HL-60/S4 treated with retinoic acid at 250 ng/mL for 4 days and 3 days (cell line): ENCODE data around the gene MCM9.

Source experiments
- in situ Hi-C: fragments of 300-500 bp; cut with MboI; formaldehyde crosslinking; loops from 2 replicates; pipeline ENCODE4 v1.7.0; 2022; ENCODE audit warnings: low sequenced_read_pairs

MCM9 gene

DNA sequence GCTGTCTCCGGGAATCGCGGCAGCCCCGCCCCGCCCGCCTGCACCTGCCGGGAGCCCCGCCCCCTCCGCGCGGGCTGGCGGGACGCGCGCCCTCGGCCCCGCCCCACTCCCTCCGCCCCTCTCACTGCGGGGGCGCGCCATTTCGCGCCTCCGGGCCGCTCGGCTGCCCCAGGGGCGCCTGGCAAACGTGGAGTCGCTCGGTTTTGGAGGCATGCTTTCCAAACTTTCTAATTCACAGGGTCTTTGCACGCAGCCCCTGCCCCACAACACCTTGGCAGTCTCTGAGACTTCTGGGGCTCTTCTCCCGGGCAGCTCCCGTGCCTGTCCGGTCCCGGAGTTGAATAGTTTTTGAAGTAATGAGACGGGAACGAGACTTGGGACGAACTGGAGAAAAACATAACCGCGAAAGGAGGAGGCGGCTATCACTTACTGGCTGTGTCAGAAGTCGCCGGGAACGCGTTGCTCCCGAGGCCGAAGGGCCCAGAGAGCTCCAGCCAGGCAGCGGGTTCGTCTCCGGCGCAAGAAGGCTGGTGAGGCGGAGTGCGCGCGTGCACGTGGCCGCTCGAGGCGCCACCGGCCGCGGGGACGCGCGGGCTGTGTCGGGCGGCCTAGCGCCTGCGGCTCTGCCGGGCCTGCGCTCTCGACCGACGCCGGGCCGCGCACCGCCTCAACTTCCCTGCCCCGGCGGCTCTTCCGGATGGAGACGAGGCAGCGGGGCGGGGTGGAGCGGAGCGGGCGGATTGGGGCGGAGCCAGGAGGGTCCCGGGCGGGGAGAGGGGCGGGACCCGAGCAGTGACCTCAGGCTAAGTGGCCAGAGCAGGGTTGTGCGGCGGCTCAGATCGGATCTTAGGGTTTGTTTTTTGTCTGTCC is at the start of gene MCM9:
Gene MCM9 (minus strand): TSS at position 699 of the 870 bp plus-strand sequence. CDS start 3,436 bp downstream, outside the sequence.
- in situ Hi-C loops: no loop called here

DNA sequence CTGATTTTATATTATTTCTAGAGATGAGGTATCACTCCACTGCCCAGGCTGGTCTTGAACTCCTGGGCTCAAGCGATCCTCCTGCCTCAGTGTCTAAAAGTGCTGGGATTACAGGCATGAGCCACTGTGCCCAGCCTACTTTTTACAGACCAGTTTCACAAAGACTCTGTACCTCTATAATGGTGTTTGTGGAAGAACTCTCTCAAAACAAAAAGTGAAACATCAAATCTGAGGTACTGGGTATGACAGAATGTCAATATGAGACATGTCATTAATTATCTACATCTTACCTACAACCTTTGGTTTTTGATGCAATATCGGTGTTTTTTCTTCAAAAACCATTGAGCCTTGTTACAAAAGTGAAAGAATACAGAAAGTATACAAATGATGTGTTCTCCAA is 49.4 kb upstream of the MCM9 start:
- in situ Hi-C loops: no loop called here

DNA sequence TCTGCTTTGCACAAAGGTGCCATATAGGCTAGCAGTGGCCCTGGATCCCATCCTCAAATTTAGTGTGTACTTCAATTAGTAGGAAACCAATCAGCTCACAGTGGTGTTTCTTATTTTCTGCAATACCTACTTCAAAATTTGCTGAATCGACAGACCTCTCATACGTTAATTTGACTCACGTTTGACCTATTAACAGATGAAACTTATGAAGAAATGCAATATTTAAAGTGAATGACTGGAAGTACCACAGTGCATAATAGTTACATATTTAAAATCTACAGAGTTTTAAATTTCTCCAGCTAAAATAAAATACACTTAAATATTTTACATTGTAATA is 47.6 kb upstream of the MCM9 start:
- in situ Hi-C loops: no loop called here

DNA sequence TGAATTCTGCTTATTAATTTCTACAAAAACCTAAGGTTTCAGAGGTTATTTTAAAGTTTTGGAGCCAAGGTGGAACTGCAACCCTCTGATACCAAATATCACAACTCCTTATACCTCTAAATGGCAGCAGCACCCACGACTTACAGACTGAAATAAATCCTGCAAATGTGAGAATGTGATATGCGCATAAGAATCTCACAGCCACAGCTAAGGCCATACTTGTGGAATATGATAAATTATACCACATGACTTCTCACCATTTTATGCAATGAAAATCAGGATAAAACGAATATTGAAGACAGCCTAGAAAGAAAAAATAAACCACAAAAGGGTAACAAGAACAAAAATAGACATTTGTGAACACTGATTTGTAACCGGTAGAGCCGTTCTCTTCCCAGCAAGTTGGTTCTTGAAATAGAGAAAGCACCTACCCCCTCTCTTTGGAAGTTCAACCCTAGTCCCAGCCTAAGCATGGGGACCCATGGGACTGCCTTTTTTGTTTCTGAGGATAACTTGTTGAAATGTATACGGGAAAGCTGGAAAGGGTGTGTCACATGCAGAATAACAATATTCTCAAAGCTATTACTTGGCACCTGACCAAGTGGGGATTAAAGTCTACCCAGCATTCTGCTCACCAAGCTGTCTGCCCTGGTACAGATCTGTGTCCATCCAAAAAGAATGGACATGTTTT is 47.1 kb upstream of the MCM9 start:
- in situ Hi-C loops: no loop called here

DNA sequence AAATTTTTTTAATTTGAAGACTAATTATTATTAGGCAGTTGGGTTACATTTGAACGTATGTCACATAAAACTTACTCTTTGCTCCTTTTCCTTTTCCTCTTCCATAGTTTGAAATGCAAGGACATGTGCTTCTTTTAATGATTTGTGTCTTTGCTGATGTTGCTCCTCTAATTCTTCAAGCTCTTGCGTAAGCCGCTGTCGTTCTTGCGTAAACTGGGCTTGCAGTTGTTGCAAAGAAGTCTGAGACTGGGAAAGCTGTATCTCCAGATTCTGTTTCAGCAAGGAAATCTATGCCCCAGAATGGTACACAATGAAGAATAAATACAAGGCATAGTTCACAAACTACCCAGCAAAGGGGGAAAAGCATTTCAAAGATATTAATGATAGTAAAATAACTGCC is 45.1 kb upstream of the MCM9 start:
- in situ Hi-C loops: no loop called here

DNA sequence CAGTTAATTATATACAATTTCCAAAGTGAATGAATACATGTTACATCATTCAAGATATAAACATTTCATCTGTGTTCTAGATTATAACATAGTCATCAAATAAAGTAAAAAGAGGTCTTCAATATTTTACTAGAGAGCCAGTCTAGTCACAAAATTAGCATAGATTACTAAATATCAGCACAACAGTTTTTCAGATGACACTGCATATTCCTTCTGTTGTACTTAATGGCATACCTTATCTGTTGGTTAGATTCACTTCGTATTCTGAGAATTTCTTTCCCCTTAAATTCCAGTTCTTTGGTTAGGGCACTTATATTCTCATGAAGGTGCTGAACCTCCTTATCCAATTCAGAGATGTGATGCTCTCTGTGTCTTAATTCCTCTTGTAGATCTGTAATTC is 39.8 kb upstream of the MCM9 start:
- in situ Hi-C loops: no loop called here

DNA sequence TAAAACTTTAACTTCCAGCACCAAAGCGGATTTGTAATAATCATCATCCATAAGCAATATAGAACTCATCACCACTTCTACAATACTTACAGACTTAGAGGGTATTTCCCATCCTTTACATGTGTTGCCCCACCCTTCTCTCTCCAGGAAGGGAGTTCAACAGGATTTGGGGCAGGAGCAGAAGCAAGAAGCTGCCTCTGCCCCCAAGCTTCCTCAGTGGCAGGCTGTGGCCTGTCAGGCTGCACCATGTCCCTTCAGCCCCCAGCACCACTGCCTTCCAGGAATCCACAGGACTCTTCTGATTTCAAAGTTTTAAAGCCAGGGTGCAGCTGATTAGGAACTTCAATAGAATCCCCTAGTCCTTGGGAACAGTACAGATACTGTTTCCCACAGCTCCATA is 36.7 kb upstream of the MCM9 start:
- in situ Hi-C loops: no loop called here

DNA sequence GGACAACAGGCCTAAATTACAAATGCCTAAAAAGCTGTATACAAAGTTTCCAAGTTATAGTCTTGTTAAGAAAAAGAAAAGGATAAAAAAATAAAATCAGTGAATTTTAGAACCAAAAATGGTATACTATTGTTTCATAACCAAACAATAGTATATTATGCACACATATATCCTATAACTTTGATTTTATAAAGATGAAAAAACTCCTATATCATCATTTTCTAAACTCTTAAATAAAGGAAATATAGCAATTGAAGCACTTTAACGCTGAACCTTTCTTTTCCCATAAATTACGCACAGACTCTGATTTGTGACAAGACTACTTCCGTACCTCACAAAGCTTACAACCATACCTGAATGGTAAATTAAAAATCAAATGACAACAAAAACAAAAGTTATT is 35.9 kb upstream of the MCM9 start:
- in situ Hi-C loops: no loop called here

DNA sequence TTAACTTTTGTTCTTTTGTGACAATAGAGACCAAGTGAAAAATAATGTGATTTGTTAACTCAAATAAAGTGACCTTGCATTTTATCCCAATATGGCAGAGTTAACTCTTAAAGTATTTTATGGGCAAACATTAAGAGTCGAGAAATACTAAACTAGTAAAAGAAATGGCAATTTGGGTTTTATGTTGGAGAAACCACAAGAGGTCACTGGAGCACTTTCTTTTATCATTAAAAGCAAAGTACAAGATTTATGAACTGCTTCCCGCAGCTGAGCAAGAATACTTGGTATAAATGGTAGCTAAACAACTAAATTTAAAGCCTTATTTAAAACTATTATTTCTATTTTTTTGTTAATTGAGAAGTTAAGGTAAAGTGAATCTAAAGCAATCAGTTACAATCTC is 33.5 kb upstream of the MCM9 start:
- in situ Hi-C loops: no loop called here

DNA sequence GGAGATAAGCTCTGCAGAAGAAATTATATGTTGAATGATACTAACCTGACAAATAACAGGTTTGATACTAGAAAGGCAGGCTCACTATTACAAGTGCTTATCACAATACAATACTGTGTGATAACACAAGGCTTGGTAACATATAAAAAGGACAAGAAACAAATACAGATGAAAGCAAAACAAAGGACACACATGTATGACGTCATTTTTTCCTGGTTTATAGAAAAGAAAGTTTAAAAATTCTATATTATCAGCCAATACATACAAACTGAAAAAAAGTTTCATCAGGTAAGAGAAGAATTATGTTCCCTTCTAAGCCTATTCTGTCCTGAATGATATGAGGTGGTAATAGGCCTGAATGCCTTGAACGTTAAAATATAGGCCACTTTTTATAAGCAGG is 32.3 kb upstream of the MCM9 start:
- in situ Hi-C loops: no loop called here

DNA sequence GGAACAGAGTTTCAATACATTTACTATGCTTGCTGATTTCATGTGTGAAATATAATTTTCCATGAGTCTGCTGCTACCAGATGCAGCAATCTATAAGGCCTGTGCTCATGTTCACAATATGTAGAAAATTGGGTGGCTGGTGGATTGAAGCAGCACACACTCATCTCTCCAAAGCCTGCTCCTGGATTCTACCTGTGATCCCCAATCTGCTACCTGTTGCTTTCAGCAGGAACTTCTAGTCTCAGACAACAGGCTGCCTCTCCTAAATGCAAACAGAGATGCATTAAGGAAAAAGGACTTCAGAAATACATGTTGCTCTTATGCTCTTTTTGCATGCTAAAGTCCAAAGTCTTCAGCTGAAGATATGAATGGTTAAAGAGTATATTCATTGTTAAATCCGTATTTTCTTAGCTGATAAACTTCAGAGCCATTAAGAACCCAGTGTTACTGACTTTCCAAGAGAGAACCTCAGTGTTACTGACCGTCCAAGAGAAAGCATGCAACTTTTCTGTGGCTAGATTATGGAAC is 30.9 kb upstream of the MCM9 start:
- in situ Hi-C loops: no loop called here

DNA sequence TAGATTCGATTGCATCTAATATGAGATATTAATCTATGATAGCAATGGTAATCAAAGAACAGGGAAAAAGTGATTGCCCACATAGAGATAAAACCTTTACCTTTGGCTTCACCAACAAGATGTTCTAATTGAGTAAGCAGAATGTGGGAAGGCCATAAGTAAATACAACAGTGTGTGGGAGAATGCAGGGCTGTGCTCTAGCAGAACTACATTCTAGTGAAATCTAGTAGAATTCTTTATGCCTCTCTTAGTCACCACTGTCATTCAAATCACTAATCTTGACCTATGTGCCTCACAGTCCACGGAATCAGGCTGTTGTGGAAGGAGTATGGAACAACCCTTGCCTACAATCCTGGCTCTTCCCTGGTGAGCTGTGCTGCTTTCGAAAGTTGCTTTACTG is 30.4 kb upstream of the MCM9 start:
- in situ Hi-C loops: no loop called here

DNA sequence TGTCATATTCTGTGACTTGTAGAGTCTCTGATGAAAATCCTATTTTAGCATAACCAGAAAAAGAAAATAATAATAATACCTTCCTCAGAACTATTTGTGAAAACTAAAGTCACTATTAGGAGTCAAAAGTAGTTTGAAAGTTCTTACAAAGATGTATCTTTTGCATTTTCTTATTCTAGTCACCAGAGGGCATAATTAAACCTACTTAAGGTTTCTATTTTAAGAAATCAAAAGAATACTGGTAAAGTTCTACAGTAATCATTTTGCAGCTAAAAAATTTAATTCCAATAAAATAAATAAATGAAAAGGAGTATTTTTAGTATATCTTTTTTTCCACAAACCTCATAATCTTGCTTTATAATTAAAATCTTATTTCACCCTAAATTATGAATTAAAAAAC is 28.0 kb upstream of the MCM9 start:
- in situ Hi-C loops: no loop called here

DNA sequence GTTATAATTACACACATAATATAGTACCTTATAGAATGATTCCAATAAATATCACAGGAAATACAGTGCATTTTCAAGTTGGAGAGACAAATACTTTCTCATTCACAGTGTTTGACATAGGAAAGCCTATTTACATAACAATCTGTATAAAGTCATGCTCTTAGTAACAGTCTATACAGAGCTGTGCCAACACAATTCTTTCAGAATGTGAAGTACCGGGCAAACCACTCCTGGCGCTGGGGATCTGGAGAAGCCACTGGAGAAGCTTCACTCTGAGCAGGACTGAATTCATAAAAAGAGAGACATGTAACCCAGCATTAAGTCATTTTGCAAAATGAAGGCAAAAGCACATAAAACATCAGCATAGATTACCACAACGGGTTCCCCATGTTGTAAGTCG is 24.9 kb upstream of the MCM9 start:
- in situ Hi-C loops: no loop called here

DNA sequence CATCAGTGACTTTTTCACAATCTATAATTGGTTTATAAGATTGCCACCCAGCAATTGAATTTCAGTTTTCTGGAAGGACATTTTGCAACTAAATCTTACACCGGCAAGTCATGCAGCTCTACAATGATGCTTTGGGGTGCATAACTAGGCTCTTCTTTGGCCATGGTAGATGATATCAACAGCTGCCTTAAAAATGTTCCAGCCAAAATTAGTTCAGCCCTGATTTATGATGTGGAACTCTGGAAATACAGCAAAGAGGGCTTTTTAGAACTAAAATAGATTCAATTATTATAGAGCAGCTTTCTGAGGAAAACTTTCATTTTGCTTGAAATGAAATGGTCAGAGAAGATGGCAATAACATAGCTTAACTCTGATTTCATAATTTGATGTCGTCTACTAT is 18.4 kb upstream of the MCM9 start:
- in situ Hi-C loops: no loop called here

DNA sequence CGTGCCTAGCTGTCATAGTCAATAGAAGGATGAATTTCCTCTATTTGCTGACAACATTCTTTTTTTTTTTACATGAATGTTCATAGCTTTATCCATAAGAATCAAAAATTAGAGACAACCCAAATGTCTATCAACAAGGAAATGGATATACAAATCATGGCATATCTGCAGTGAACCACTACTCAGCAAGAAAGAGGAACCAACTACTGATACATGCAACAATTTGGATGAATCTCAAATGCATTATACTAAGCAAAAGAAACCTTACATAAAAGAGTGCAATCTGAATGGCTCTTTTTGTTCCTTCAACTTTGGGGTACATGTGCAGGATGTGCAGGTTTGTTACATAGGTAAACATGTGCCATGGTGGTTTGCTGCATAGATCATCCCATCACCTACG is 17.7 kb upstream of the MCM9 start:
- in situ Hi-C loops: no loop called here

DNA sequence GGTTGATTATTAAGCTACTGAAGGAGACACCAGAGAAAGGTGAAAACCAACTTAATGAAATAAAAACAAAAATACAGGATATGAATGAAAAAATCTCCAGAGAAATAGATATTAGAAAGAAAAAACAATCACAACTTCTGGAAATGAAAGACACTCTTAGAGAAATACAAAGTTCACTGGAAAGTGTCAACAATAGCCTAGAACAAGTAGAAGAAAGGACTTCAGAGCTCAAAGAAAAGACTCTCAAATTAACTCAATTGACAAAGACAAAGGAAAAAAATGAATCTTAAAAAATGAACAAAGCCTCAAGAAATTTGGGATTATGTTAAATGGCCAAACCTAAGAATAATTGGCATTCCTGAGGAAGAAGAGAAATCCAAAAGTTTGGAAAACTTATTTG is 10.3 kb upstream of the MCM9 start:
- in situ Hi-C loops: no loop called here

DNA sequence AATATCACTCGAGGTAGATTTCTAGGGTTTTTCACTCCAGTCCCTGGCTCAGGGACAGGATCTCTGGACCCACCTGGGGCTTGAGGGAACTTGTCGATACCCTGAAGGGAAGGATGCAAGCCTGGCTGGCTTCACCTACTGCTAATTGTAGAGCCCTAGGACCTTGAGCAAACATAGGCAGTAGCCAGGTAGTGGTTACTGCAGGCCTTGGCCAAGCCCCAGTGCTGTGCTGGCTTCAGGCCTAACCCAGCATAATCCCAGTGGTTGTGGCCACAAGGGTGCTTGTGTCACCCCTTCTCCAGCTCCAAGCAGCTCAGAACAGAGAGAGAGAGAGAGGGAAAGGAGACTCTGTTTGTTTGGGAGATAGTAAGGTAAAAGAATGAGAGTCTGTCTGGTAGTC is 5.8 kb upstream of the MCM9 start:
- in situ Hi-C loops: no loop called here

DNA sequence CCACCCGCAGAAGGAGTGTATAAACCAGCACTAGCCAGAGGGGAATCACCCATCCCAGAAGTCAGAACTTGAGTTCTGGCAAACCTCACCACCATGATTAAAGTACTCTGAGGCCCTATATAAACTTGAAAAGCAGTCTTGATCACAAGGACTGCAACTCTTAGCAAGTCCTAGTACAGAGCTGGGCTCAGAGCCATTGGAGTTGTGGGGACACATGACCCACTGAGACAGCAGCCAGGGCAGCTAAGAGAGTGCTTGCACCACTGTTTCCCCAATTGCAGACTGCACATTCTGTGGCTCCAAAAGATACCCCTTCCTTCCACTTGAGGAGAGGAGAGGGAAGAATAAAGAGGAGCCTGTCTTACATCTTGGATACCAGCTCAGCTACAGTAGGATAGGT is 4.7 kb upstream of the MCM9 start:
- in situ Hi-C loops: no loop called here

DNA sequence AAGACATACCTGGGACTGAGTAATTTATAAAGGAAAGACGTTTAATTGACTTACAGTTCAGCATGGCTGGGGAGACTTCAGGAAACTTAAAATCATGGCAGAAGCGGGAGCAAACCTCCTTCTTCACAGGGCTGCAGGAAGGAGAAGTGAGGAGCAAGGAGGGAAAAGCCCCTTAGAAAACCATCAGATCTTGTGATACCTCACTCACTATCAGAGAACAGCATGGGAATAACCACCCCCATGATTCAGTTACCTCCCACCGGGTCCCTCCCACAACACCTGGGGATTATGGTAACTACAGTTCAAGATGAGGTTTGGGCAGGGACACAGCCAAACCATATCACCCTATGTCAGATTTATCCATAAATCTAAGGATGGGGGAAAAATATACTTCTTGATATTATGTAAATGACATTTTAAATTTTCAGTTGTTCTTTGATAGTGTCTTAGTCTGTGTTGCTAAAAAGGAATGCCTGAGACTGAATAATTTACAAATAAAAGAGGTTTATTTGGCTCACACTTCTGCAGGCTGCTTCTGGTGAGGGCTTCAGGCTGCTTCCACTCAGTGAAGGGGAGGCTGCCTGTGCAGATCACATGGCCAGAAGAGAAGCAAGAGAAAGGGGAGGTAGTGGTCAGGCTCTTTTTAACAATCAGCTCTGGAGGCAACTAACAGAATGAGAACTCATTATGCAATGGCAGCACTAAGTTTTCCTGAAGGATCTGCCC is 1.2 kb upstream of the MCM9 start:
- in situ Hi-C loops: no loop called here

DNA sequence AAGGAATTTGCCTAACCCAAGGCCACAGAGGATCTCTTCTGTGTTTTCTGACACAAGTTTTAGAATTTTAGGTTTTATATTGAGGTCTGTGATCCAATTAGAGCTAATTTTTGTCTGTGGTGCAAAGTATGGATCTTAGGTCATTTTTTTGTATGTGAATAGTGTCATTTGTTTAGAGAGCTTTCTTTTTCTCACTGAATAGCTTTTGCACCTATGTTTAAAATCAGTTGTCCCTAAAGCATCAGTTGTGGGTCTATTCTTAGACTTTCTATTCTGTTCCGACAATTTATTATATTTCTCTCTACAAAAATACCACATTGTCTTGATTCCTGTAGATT is 341 bp upstream of the MCM9 start:
- in situ Hi-C loops: no loop called here
